Fibroblast of mammary gland (primary cell): ENCODE results near the gene COX6B2.
"Not testable (repeated sequence)": the region's sequence is repeated elsewhere in the genome, so short reads cannot be mapped to it uniquely, and the experiment has no call there.

Source experiments
- DNase-seq: peaks from one replicate; pipeline ENCODE4 v3.0.0-alpha.2; 2010; ENCODE audit warnings: low read depth
- H3K4me3 ChIP-seq: 2 replicates; pipeline ENCODE4 v1.5.1; 2011; ENCODE audit warnings: low read depth, mild to moderate bottlenecking, low read length, moderate library complexity; ENCODE audit not compliant: control insufficient read depth
- CTCF ChIP-seq: conservative IDR thresholded peaks from 2 replicates; pipeline ENCODE4 v1.5.1; 2011; ENCODE audit warnings: low read depth, low read length, inconsistent platforms; ENCODE audit not compliant: control insufficient read depth, insufficient read depth

Gene COX6B2, protein sequence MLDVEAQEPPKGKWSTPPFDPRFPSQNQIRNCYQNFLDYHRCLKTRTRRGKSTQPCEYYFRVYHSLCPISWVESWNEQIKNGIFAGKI

GRCh38 chr19:55354698-55355212, at the start of gene COX6B2:
Gene COX6B2 (minus strand): TSS chr19:55354719. CDS start chr19:55354521, 198 bp downstream.
- peak within 1 kb of the TSS; percentile 31 for H3K4me3 ChIP-seq
- TF ChIP-seq CTCF = no peak
- DNase-seq = no peak

- H3K4me3 ChIP-seq = no peak overlapping the region
- TF ChIP-seq CTCF = no peak
- DNase-seq = no peak
These were observed 48.0 kb upstream of the COX6B2 start for GRCh38 chr19:55402509-55402908.

- H3K4me3 ChIP-seq, DNase-seq: not testable (repeated sequence)
These were observed 46.9 kb upstream of the COX6B2 start for GRCh38 chr19:55401390-55401789.

DNA sequence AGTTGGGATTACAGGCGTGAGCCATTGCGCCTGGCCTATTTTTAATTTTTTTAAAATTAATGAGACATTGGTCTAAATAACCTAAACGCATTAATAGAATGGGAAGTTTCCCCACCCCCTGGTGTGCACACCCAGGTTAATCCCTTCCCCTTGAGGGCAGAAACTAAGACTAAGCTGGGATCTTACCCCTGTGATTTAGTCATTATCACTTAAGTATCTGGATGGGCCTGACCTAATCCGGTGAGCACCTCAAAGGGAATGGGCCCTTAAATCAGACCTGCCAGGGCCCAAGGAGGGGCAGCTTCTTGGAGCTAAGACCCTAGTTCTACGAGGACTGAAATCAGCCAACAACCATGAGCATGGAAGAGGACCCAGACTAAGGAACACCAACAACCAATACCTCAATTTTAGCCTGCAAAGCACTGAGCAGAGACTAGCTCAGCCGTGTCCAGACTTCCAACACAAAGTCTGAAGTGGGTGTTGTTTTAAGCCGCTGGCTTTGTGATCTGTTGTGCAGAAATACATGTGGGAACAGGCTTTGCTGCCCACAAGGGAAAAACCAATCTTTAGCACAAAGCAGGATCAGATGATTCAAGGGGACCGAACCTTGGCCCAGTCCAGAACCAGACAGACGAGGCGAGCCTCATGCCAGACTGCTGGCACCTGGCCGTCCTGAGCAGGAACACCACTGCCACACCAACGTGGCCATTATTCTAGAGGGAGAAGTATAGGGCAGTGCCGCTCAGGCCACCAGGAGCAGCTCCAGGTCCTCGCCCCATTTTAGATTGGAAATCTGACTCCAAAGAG, 46.0 kb upstream of the COX6B2 start:
- TF ChIP-seq CTCF = no peak
- H3K4me3 ChIP-seq = no peak overlapping the region
- no peak for DNase-seq

DNA sequence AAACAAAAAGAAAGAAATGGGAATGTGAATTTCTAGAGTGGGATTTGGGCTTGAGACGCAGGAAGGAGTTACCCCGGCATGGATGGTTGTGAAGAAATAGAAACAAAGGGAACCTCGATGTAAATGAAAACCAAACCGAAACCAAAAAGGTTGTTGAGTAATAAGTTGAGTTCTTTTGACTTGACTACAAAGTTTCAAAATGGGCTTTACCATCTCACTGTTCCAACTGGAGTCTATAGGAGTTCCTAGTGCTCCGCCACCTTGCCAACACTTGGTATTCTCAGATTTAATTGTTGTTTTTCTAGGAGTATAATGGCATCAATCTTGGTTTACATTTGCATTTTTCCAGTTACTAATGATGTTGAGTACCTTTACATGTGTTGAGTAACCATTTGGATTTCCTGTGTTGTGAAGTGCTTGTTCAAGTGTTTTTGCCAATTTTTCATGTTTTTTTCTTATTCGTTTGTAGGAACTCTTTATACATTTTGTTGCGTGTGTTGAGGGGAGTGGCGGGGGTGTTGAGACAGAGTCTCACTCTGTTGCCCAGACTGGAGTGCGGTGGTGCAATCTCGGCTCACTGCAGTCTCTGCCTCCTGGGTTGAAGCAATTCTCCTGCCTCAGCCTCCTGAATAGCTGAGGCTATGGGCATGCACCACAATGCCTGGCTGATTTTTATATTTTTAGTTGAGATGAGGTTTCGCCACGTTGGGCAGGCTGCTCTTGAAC, 43.8 kb upstream of the COX6B2 start:
- no peak for TF ChIP-seq CTCF
- no peak for DNase-seq
- no peak overlapping the region for H3K4me3 ChIP-seq

DNA sequence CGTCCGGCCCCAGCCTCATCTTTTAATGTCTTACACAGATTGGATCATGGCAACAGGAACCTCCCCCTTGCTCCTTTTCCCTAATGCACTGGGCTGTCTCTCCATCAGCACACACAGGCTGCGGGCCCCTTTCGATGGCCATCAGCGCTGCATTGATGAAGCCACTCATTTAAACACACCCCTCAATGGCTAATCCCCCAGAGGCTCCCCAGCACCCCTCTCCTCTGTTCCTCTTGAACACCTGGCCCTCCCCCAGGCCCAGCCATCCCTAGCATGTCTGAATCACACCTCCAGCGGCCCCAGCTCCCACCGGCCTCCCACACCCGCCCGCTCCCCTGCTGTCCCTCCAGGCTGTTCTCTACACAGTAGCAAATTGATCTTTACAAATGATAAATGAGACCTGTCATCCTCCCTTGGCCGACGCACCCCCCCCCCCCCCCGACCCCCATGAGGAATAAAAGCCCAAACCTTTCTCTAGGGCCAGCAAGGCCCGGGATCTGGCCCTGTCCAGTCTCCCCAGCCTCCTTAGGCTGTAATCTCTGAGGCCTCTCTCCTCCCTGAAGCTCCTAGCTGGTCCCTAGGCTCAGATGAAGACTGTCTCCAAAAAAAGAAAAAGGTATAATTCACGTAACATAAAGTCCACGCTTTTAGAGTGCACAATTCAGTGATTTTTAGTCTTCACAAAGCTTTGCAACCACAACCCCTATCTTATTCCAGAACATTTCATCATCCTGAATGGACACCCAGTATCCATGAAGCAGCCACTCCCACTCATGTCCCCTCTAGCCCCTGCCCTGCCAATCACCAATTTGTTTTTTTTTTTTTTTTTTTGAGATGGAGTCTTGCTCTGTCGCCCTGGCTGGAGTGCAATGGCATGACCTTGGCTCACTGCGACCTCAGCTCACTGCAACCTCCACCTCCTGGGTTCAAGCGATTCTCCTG, 38.6 kb upstream of the COX6B2 start:
- no peak for TF ChIP-seq CTCF
- DNase-seq = no peak
- no peak overlapping the region for H3K4me3 ChIP-seq
